Endothelial cell of umbilical vein (primary cell): ENCODE results near the gene PASK. TPM values are rescaled to one million over a fixed set of nuclear protein-coding genes. Genes with fewer than 3 reads are reported as not detected.

ENCODE experiments used
- BruUV-seq: library from RNA; stranded (reverse); fragments of 400-500 nt; replicated peaks from 2 replicates; lab custom pipeline; 2021; lab: Mats Ljungman, UMichigan
- CTCF ChIA-PET: fragments of 300-600, 350-600 bp; sonication (Branson Sonifier 250); formaldehyde crosslinking; loops from one replicate; lab custom pipeline; 2021; ENCODE audit warnings: antibody characterized with exemption, inconsistent platforms; lab: Charles Lee
- POLR2A ChIA-PET: fragments of 300-600, 350-600 bp; sonication (Branson Sonifier 250); formaldehyde crosslinking; loops from one replicate; lab custom pipeline; 2021; ENCODE audit warnings: antibody characterized with exemption, inconsistent platforms; lab: Charles Lee
- DNase-seq: peaks from one replicate; pipeline ENCODE4 v3.0.0-alpha.2; 2011; ENCODE audit warnings: low read depth, low spot score
- FAIRE-seq: peaks from 2 replicates; lab custom pipeline; 2011; peaks lifted over from hg19 to GRCh38; lab: Jason Lieb, UNC
- H2AFZ ChIP-seq: 2 replicates; pipeline ENCODE4 v1.6.0; 2012; ENCODE audit warnings: low read depth, low read length, control low read depth, inconsistent platforms
- H3K27ac ChIP-seq: 2 replicates; pipeline ENCODE4 v1.5.1; 2011; ENCODE audit warnings: low read depth, mild to moderate bottlenecking, control low read depth, low read length, moderate library complexity; ENCODE audit not compliant: insufficient read depth
- H3K27me3 ChIP-seq, 2 experiments: 2 replicates each; pipeline versions ENCODE4 v1.6.0 to v1.6.1; 2011; ENCODE audit warnings: low read length in 2 of 2, mixed read lengths in 1 of 2; ENCODE audit not compliant: control insufficient read depth in 2 of 2, insufficient read depth in 2 of 2
- H3K36me3 ChIP-seq, 2 experiments: 2 replicates in 1 of 2; 3 replicates in 1 of 2; pipeline ENCODE4 v1.5.1; 2011; ENCODE audit warnings: low read length in 2 of 2, mild to moderate bottlenecking in 1 of 2, moderate library complexity in 1 of 2; ENCODE audit not compliant: control insufficient read depth in 2 of 2, insufficient read depth in 2 of 2; ENCODE audit errors: extremely low read depth in 1 of 2
- H3K4me1 ChIP-seq: 3 replicates; pipeline ENCODE4 v1.5.1; 2011; ENCODE audit warnings: mild to moderate bottlenecking, low read length; ENCODE audit not compliant: control insufficient read depth, insufficient read depth; ENCODE audit errors: extremely low read depth
- H3K4me2 ChIP-seq: 2 replicates; pipeline ENCODE4 v1.6.1; 2011; ENCODE audit warnings: low read length, control low read depth, mixed read lengths; ENCODE audit not compliant: insufficient read depth
- H3K4me3 ChIP-seq, 3 experiments: fragments of 200-600 bp in 1 of 3; sonication (generic), shearing (Covaris generic) in 1 of 3; replicated peaks in 1 of 3; 2 replicates each; pipeline ENCODE4 v1.5.1; 2011 to 2016; ENCODE audit warnings: control low read depth in 3 of 3, low read length in 3 of 3, mild to moderate bottlenecking in 2 of 3, inconsistent platforms in 1 of 3, low read depth in 1 of 3, moderate library complexity in 1 of 3; ENCODE audit not compliant: insufficient read depth in 1 of 3
- H3K79me2 ChIP-seq: 2 replicates; pipeline ENCODE4 v1.6.0; 2012; ENCODE audit warnings: low read length, inconsistent platforms; ENCODE audit not compliant: control insufficient read depth, insufficient read depth
- H3K9ac ChIP-seq: replicated peaks from 2 replicates; pipeline ENCODE3; 2011; ENCODE audit warnings: low read length, control low read depth; ENCODE audit not compliant: insufficient read depth; ENCODE audit errors: extremely low read depth
- H3K9me1 ChIP-seq: replicated peaks from 3 replicates; pipeline ENCODE4 v1.6.0; 2011; ENCODE audit warnings: mild to moderate bottlenecking, low read length; ENCODE audit not compliant: control insufficient read depth, insufficient read depth; ENCODE audit errors: extremely low read depth
- H3K9me3 ChIP-seq: replicated peaks from 2 replicates; pipeline ENCODE4 v1.5.1; 2012; ENCODE audit warnings: low read length, inconsistent platforms; ENCODE audit not compliant: control insufficient read depth, insufficient read depth
- H4K20me1 ChIP-seq: replicated peaks from 2 replicates; pipeline ENCODE3; 2011; ENCODE audit warnings: mild to moderate bottlenecking, low read length; ENCODE audit not compliant: control insufficient read depth, insufficient read depth; ENCODE audit errors: extremely low read depth
- EZH2 ChIP-seq: IDR thresholded peaks from 2 replicates; pipeline ENCODE4 v1.6.1; 2012; ENCODE audit warnings: borderline replicate concordance, low read depth, mild to moderate bottlenecking, moderate library complexity, low read length, inconsistent platforms; ENCODE audit not compliant: severe bottlenecking
- FOS ChIP-seq: IDR thresholded peaks from 2 replicates; pipeline ENCODE4 v1.6.1; 2011; ENCODE audit warnings: mild to moderate bottlenecking, low read length, moderate library complexity, borderline replicate concordance; ENCODE audit not compliant: insufficient read depth
- GATA2 ChIP-seq: IDR thresholded peaks from 2 replicates; pipeline ENCODE4 v1.7.0; 2011; ENCODE audit warnings: low read depth, mild to moderate bottlenecking, moderate library complexity, mixed read lengths, low read length; ENCODE audit not compliant: insufficient read length, insufficient read depth
- JUN ChIP-seq: IDR thresholded peaks from 2 replicates; pipeline ENCODE4 v1.6.1; 2011; ENCODE audit warnings: borderline replicate concordance, low read depth; ENCODE audit not compliant: insufficient read length, insufficient read depth
- MYC ChIP-seq: IDR thresholded peaks from one replicate; pipeline ENCODE4 v1.6.1; 2011; ENCODE audit warnings: mild to moderate bottlenecking, low read depth, low read length
- POLR2A ChIP-seq: IDR thresholded peaks from 2 replicates; pipeline ENCODE4 v1.6.1; 2012; ENCODE audit warnings: low read depth, mild to moderate bottlenecking, control low read depth, low read length
- POLR2AphosphoS5 ChIP-seq: IDR thresholded peaks from 2 replicates; pipeline ENCODE4 v1.6.1; 2012; ENCODE audit warnings: low read depth, mild to moderate bottlenecking, control low read depth, low read length, moderate library complexity; ENCODE audit not compliant: insufficient read depth
- dilution Hi-C: fragments of 300-500 bp; cut with MboI; formaldehyde crosslinking; loops from one replicate; pipeline ENCODE4 v1.15.0; 2019; ENCODE audit warnings: low sequenced_read_pairs; ENCODE audit not compliant: extremely low pct_ligation_motif_present
- intact Hi-C: fragments of 100-400 bp; cut with micrococcal nuclease; formaldehyde crosslinking; loops from one replicate; pipeline ENCODE4 v1.10.0; 2022
- polyA plus RNA-seq, 4 experiments: library from polyadenylated mRNA; depleted of rRNA in 3 of 4; stranded (reverse) in 3 of 4; unstranded in 1 of 4; fragments of >200 nt; gene quantifications; 2 replicates each; pipeline versions ENCODE4 v1.2.1 to v1.2.3, GENCODE V29; 2011 to 2012; ENCODE audit warnings: missing spikeins in 1 of 4
- total RNA-seq: library from RNA; stranded (reverse); gene quantifications from 2 replicates; pipeline ENCODE4 v1.2.3, GENCODE V29; 2021
- TF ChIP-seq, protein P1 (sequence below), 2 donors: IDR thresholded peaks; 1 replicate in 1 of 2; 2 replicates in 1 of 2; pipeline ENCODE4 v1.5.1; 2011; ENCODE audit warnings: low read length in 2 of 2, mild to moderate bottlenecking in 2 of 2, moderate library complexity in 2 of 2, control low read depth in 1 of 2, inconsistent platforms in 1 of 2, low read depth in 1 of 2; ENCODE audit not compliant: insufficient read depth in 1 of 2; ENCODE audit errors: extremely low read depth in 1 of 2
- TF ChIP-seq, protein P2 (sequence below): IDR thresholded peaks from 2 replicates; pipeline ENCODE4 v1.6.1; 2011; ENCODE audit not compliant: insufficient read depth, insufficient read length

Gene PASK
- total and polyA plus RNA-seq, 2 donors (not counting 3 experiments of a cell fraction or from before 2014, with no cell fraction given) = 5.7 to 17.3 TPM

DNA sequence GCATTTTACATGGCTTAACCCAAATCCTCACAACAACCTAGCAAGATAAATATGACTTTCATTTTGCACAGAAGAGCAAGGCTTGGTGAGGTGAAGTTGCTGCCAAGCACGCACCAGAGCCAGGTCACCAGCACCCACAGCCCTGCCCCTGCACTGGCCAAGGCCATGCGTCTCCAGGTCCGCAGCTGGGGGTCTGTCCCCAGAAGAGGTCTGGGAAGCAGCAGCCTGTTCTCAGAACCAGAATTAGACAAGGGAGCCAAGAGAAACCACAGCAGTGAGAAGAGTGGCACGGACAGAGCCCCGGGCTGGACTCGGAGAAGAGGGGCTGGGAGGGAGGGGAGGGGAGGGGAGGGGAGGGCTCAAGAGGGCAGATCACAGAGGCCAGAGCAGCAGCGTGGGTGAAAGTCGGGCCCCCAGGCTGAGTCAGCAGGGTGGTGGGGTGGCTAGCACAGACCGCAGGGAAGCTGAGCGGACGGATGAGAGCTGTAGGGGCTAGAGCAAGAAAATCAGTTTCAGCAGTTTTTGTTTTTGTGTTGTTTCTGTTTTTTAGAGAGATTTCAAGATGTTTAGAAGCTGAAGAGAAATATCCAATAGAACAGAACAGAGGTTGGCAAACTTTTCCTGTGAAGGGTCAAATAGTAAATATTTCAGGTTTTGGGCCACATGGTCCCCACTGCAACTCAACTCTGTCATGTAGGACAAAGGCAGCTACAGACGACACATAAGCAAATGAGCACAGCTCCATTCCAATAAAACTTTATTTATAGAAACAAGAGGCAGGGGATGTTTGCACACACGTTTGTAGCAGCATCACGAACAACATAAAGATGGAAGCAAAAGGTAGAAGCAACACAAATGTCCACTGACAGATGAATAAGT, 39.8 kb downstream of the PASK start:
- POLR2A ChIA-PET = no interaction called here
- H3K9me3 ChIP-seq = no peaks in the 10 kb centered on the region
- no peaks in the 10 kb centered on the region for H3K4me1 ChIP-seq
- dilution Hi-C loops = no loop called here
- BruUV-seq = no TSS peak
- DNase-seq (no peak), FAIRE-seq (no peak)
- H3K4me3 ChIP-seq = no peak overlapping the region
- no peak overlapping the region for H3K4me2 ChIP-seq
- no peaks in the 10 kb centered on the region for H3K9me1 ChIP-seq
- H3K27me3 ChIP-seq = no peaks in the 10 kb centered on the region
- TF ChIP-seq JUN = no peak
- TF ChIP-seq GATA2 = no peak
- no peak for TF ChIP-seq POLR2AphosphoS5
- H4K20me1 ChIP-seq = no peaks in the 10 kb centered on the region
- no peak overlapping the region for H3K9ac ChIP-seq
- H3K79me2 ChIP-seq = no peaks in the 10 kb centered on the region
- CTCF ChIA-PET = interaction anchor here (1.4 kb wide), 1 partner anchor 12 kb away, joined by 3 read pairs; no protein-coding TSS in a partner anchor
- H3K36me3 ChIP-seq = no peaks in the 10 kb centered on the region
- no peak overlapping the region for H3K27ac ChIP-seq
- intact Hi-C loops = no loop called here
- H2AFZ ChIP-seq = no peak overlapping the region

DNA sequence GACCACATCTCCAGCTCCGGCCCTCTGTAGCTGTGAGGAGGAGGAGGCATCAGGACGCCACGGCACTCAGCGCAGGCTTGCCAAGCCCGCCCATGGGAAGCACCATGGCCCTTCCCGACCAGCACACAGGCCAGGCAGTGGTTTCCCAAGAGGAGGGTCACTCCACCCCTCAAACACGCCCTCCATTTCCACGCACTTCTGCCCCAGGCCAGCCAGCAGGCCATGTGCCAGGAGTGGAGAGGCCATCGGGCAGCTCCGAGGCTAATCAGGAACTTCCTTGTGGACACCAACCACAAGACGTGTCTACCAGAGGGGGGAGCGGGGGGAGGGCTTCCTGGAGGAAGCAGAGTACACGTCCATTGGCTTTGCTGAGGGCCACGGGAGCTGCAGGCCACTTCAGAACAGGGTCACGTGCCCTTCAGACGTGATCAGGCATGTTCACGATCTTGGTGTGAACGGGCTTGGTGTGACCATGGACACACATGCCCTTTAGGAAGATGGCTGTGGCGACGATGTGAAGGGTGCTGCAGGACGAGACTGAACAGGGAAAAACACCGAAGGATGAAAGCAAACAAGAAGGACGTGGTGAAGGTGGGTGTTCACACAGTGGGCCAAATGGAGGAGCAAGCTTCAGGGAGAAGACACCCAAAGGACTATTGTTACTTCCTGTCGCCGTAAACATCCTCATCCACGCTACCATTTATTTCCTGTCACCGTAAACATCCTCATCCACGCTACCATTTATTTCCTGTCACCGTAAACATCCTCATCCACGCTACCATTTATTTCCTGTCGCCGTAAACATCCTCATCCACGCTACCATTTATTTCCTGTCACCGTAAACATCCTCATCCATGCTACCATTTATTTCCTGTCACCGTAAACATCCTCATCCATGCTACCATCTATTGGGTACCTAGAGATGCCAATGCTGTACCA, 40.7 kb downstream of the PASK start:
- CTCF ChIA-PET = no interaction called here
- FAIRE-seq (no peak), DNase-seq (no peak)
- dilution Hi-C loops (no loop called here), intact Hi-C loops (no loop called here)
- Histone ChIP-seq H3K36me3 (no peaks in the 10 kb centered on the region), H3K27ac (no peak overlapping the region), H3K9me3 (no peaks in the 10 kb centered on the region), H4K20me1 (no peaks in the 10 kb centered on the region), H3K9me1 (no peaks in the 10 kb centered on the region), H3K4me1 (no peaks in the 10 kb centered on the region), H2AFZ (no peak overlapping the region), H3K9ac (no peak overlapping the region), H3K27me3 (no peaks in the 10 kb centered on the region), H3K4me2 (no peak overlapping the region), H3K79me2 (no peaks in the 10 kb centered on the region), H3K4me3 (no peak overlapping the region)
- POLR2A ChIA-PET = no interaction called here
- TF ChIP-seq FOS = no peak
- TF ChIP-seq POLR2AphosphoS5 = no peak
- no peak for TF ChIP-seq EZH2
- TF ChIP-seq, protein P1, sequence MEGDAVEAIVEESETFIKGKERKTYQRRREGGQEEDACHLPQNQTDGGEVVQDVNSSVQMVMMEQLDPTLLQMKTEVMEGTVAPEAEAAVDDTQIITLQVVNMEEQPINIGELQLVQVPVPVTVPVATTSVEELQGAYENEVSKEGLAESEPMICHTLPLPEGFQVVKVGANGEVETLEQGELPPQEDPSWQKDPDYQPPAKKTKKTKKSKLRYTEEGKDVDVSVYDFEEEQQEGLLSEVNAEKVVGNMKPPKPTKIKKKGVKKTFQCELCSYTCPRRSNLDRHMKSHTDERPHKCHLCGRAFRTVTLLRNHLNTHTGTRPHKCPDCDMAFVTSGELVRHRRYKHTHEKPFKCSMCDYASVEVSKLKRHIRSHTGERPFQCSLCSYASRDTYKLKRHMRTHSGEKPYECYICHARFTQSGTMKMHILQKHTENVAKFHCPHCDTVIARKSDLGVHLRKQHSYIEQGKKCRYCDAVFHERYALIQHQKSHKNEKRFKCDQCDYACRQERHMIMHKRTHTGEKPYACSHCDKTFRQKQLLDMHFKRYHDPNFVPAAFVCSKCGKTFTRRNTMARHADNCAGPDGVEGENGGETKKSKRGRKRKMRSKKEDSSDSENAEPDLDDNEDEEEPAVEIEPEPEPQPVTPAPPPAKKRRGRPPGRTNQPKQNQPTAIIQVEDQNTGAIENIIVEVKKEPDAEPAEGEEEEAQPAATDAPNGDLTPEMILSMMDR (IDR thresholded peaks at IDR 0.05; ENCODE audit: extremely low read depth in 1 of 2, insufficient read depth in 1 of 2, low read depth in 1 of 2, low read length in 2 of 2) = no peak
- TF ChIP-seq, protein P2, sequence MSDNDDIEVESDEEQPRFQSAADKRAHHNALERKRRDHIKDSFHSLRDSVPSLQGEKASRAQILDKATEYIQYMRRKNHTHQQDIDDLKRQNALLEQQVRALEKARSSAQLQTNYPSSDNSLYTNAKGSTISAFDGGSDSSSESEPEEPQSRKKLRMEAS = no peak
- no peak for TF ChIP-seq MYC
- no peak for TF ChIP-seq GATA2
- TF ChIP-seq JUN = no peak
- no peak for TF ChIP-seq POLR2A
- no TSS peak for BruUV-seq
